Bronchial epithelial cell (primary cell): Measurements from ENCODE around the gene PIM1. TPM values are rescaled to one million over a fixed set of nuclear protein-coding genes. Genes with fewer than 3 reads are reported as not detected.
A peak's percentile ranks its signal among the peaks of the same experiment; 100 is the strongest.
"Not testable (repeated sequence)": the region's sequence is repeated elsewhere in the genome, so short reads cannot be mapped to it uniquely, and the experiment has no call there.

Experiments used
- DNase-seq: peaks from one replicate; pipeline ENCODE4 v3.0.0-alpha.2; 2010; ENCODE audit warnings: low read depth
- FAIRE-seq: peaks from 2 replicates; lab custom pipeline; 2011; peaks lifted over from hg19 to GRCh38; lab: Jason Lieb, UNC
- H3K27me3 ChIP-seq: 2 replicates; pipeline ENCODE4 v1.5.1; 2011; ENCODE audit warnings: low read length; ENCODE audit not compliant: control insufficient read depth, insufficient read depth
- H3K36me3 ChIP-seq: 2 replicates; pipeline ENCODE4 v1.5.1; 2011; ENCODE audit warnings: low read length; ENCODE audit not compliant: control insufficient read depth, insufficient read depth
- H3K4me3 ChIP-seq: 2 replicates; pipeline ENCODE4 v1.5.1; 2011; ENCODE audit warnings: mild to moderate bottlenecking, low read depth, low read length, control low read depth
- CTCF ChIP-seq: IDR thresholded peaks from 2 replicates; pipeline ENCODE4 v1.5.1; 2011; ENCODE audit warnings: mild to moderate bottlenecking, moderate library complexity, low read length, control low read depth, inconsistent platforms; ENCODE audit not compliant: insufficient read depth, severe bottlenecking
- total RNA-seq: library from RNA; depleted of rRNA; stranded (reverse); fragments of >200 nt; gene quantifications from 2 replicates; pipeline ENCODE4 v1.2.1, GENCODE V29; 2014

PIM1 gene
- total RNA-seq, 1 donor from 2014 or later = 29.2 TPM

- FAIRE-seq (no peak), DNase-seq (no peak)
- no peaks in the 10 kb centered on the region for H3K27me3 ChIP-seq
- no peaks in the 10 kb centered on the region for H3K36me3 ChIP-seq
- no peak for TF ChIP-seq CTCF
- H3K4me3 ChIP-seq = no peak overlapping the region
Observed at GRCh38 chr6:37126493-37126958, 43.4 kb upstream of the PIM1 start.

GRCh38 chr6:37126961-37127616 is 42.9 kb upstream of the PIM1 start:
- FAIRE-seq (no peak), DNase-seq (peak; percentile 37)
- Histone ChIP-seq H3K36me3 (no peaks in the 10 kb centered on the region), H3K4me3 (no peak overlapping the region), H3K27me3 (no peaks in the 10 kb centered on the region)
- TF ChIP-seq CTCF = no peak

GRCh38 chr6:37127961-37128862 is 41.7 kb upstream of the PIM1 start:
- DNase-seq (peak; percentile 72), FAIRE-seq (no peak)
- Histone ChIP-seq H3K4me3 (no peak overlapping the region), H3K36me3 (no peaks in the 10 kb centered on the region), H3K27me3 (no peaks in the 10 kb centered on the region)
- no peak for TF ChIP-seq CTCF

- not testable (repeated sequence) for H3K36me3 ChIP-seq, DNase-seq, H3K4me3 ChIP-seq, FAIRE-seq, H3K27me3 ChIP-seq
Observed at GRCh38 chr6:37128863-37129443, 41.0 kb upstream of the PIM1 start.

GRCh38 chr6:37129566-37129965 is 40.4 kb upstream of the PIM1 start:
- no peak for DNase-seq
- H3K4me3 ChIP-seq = no peak overlapping the region
- no peak for TF ChIP-seq CTCF
- H3K36me3 ChIP-seq = no peaks in the 10 kb centered on the region
- FAIRE-seq = no peak
- no peaks in the 10 kb centered on the region for H3K27me3 ChIP-seq

GRCh38 chr6:37130704-37131103 is 39.2 kb upstream of the PIM1 start:
- Histone ChIP-seq H3K36me3 (no peaks in the 10 kb centered on the region), H3K4me3 (no peak overlapping the region), H3K27me3 (no peaks in the 10 kb centered on the region)
- no peak for FAIRE-seq
- DNase-seq = peak; percentile 72
- TF ChIP-seq CTCF = no peak
